Stimulated activated CD4-positive, alpha-beta T cell treated with anti-CD3 and anti-CD28 coated beads, Interleukin-4, amount 100 ng/mL, for 24 hours (primary cell): ENCODE measurements around the gene ZNF341.
"Not testable (repeated sequence)": the region's sequence is repeated elsewhere in the genome, so short reads cannot be mapped to it uniquely, and the experiment has no call there.

ENCODE experiments used
- DNase-seq: peaks from one replicate; pipeline ENCODE4 v3.0.0-alpha.2; 2020

Gene ZNF341

DNA sequence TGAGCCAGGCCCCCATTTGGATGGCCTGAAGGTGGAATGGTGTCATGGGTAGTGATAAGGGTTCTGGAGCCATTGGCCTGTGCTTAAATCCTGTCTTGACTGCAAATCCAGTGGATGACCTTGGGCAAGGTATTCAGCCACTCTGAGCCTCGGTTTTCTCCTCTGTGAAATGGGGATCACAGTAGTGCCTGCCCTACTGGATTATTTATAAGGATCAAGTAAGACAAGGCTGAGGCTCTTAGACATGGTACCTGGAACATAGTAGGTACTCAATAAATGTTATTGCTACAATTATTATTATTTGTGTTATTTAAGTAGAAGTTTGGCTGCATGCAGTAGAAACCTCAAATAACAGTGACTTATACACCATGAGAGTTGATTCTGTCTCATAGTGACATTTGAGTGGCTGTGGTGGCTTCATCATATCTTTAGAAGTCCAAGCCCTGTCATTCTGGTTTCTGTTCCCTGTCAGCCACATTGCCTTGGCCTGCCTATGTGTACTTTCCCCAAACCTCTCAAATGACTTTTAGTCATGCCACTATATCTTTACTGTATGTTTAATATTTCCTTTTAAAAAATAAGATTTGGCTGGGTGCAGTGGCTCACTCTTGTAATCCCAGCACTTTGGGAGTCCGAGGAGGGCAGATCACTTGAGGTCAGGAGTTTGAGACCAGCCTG lies 41.8 kb downstream of the ZNF341 start:
- no peak for DNase-seq

DNA sequence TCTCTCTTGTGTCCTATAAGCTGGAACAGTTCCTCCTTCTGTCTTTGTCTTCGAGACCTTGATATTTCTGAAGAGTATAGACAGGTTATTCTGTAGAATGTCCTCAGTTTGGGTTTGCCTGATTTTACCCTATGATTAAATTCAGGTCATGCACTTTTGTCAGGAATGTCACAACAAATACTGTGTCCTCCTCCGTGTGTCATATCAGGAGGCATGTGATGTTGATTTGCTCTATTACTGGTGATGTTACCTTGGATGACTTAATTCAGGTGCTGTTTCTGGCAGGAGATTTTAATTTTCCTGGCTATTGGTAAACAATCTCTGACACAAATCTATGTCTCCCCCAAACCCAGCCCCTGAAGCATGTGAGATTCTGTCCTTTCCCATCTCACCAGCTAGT lies 46.0 kb downstream of the ZNF341 start:
- DNase-seq: no peak

DNA sequence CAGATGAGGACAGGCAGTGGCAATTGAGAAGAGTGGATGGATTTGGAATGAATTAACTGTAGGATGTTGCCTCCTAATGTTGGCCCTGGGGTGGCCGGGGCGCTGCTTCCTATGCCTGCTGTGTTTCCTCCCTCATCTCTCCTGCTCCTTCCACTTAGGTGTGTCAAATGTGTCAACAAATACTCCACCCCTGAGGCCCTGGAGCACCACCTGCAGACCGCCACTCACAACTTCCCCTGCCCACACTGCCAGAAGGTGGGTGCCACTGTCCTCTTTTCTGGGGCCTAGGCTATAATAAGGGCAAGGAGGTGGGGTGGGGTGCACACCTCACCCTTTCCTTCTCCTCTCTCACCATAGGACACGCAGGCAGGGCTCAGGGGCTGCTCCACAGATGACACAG lies 49.3 kb downstream of the ZNF341 start:
- no peak for DNase-seq

DNA sequence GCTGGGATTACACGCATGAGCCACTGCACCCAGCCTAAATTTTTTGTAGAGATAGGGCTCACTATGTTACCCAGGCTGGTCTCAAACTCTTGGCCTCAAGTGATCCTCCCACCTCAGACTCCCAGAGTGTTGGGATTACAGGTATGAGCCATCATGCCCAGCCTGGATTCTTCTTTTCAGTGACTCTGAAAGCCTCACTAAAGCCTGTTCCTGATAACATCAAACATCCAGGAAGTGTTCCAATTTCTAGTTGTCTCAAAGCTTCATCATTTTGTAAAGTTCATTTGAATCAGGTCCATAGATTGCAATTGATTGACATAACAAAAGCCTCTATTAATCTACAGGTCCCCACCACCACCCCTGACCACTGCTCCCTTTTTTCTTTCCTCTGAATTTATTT lies 50.1 kb downstream of the ZNF341 start:
- DNase-seq: no peak

DNA sequence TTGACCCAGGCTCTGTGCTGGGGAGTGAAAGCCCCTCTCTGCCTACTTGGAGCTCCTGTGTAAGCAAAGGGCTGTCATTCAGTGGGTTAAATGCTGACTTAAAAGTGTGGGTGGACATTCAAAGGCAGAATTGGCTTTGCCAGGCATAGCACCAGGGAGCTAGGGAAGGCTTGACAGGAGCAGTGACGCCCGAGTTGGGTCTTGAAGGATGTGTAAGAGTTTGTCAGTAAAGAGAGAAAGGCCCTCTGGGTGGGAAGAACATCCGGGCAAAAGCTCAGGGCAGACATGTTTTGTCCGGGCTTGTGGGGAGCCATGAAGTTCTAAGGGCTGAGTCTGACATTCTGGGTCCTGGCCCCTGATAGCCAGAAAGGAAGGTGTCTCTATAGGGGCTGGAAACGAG lies 51.5 kb downstream of the ZNF341 start:
- no peak for DNase-seq

DNA sequence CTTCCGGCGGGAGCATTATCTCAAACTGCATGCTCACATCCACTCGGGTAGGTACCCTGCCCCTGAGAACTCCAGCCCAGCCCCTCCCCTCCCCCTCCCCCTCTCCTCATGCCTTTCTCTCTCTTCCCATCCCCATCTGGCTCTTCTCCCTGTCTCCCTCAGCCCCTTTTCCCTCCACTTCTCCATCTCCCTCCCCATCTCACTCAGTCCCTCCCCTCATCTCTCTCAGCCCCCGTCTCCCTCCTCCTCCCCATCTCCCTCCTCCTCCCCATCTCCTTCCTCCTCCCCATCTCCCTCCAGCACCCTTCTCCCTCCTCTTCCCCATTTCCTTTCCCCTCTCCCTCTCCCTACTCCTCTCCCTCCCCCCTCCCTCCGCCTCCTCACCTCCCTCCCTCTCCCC lies 52.0 kb downstream of the ZNF341 start:
- DNase-seq: no peak

DNA sequence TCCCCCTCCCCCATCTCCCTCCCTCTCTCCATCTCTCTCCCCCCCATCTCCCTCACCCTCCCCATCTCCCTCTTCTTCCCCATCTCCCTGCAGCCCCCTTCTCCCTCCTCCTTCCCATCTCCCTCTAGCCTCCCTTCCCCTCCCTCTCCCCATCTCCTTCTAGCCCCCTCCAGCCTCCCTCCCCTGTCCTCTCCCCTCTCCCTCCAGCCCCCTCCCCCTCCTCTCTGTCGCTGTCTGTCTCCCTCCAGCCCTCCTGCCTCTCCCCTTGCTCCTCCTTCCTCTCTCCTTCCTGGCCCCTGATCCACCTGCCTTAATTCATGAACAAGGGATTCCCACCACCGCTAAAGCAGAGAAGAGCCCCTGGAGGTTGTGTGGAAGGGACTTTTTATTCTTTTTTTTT lies 52.4 kb downstream of the ZNF341 start:
- no peak for DNase-seq

DNA sequence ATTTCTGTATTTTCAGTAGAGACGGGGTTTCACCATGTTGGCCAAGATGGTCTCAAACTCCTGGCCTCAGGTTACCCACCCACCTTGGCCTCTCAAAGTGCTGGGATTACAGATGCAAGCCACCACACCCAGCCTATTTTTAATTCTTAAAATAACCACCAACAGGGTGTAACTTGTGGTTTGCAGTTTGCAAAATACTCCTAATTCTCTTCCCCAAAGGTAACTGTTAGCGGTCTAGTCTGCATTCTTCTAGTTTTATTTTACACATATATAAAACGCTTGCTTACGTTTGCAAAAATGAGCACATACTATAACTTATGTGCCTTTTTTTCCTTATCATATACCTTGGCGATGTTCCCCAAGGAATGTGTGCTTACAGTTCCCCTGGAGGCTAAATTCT lies 53.7 kb downstream of the ZNF341 start:
- no peak for DNase-seq

DNA sequence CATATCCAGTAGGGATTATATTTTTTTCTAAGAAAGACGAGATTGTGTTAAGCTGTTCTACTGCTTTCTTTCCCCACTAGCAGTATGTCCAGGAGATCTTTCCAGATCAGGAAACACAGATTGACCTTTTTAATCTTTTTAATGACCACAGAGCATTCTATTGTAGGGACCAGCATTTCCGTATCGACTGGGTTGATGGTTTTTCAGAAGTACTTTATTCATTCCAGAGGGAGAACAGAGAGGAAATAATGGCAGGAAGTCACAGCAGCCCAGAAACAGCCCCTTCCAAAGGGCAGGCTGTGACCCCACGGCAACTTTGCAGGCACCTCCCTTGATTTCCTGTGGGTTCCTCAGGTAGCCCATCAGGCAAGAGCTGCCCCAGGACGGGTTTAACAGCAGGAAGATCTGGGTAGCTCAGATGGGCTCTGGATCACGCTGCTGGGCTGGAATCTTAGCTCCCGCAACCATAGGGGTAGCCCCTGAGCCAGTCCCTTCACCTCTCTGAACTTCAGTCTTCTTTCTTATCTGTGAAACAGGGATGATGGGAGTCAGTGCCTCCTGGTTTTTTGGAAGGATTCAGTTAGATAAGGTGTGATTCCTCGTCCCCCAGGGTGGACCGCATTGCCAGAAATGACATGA lies 55.6 kb downstream of the ZNF341 start:
- no peak for DNase-seq

DNA sequence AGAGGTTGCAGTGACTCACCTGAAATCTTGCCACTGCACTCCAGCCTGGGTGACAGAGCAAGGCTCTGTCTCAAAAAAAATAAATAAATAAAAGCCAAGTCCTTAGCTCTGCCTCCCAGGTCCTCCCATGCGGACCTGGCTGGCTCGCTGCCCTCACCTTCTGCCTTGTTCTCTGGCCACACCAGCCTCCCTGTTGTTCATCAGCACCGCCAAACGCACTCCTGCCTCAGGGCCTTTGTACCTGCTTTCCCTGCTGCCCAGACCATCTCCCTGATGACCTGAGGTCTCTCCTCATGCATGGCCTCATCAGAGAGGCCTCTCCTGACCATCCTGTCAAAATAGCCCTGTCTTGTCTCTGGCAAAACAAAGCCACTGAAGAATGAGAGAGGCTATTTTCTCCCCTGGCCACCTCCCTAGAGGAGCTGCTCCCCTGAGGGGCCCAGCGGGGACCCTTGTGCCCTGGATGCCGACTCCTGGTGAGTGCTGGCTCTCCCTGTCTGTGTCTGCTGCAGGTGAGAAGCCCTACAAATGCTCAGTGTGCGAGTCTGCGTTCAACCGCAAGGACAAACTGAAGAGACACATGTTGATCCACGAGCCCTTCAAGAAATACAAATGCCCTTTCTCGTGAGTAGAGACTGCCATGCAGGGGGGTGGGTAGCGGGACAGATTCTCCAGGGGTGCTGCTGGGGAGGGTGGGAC lies 56.7 kb downstream of the ZNF341 start:
- DNase-seq: no peak

DNA sequence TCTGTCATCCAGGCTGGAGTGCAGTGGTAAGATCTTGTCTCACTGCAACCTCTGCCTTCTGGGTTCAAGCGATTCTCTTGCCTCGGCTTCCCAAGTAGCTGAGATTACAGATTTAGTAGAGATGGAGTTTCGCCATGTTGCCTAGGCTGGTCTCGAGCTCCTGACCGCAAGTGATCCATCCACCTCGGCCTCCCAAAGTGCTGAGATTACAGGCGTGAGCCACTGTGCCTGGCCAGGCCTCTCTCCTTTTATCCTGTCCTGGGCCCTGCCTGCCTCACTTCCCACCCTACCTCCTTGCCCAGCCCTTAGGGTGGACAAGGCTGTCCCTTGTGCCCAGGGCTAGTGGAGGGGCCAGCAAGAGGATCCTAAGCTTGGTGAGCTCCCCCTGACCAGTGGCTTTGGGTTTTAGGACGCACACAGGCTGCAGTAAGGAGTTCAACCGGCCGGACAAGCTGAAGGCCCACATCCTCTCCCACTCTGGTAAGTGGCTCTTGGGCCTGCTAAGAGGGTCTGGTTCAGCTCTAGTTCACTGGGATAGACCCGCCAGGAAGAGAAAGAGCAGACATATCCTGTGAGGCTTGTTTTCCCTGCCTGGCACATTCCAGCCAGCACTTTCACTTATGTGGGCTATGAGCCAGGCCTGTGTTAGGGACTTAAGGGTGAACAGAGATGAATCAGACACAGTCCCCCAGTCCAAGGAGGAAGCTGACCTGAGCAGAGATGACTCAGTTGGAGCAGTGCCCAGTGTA lies 57.5 kb downstream of the ZNF341 start:
- no peak for DNase-seq

DNA sequence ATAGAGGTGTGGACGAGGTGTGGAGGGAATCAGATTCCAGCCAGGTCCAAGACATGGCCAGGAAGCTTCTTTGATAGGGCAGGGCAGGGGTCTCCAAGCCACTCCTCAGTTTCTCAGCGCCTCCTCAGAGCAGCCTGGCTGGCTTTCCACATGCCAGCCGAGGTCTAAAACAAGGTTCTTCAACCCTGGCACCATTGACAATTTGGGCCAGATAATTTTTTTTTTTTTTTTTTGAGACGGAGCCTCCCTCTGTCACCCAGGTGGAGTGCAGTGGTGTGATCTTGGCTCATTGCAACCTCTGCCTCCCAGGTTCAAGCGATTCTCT lies 58.0 kb downstream of the ZNF341 start:
- no peak for DNase-seq

DNA sequence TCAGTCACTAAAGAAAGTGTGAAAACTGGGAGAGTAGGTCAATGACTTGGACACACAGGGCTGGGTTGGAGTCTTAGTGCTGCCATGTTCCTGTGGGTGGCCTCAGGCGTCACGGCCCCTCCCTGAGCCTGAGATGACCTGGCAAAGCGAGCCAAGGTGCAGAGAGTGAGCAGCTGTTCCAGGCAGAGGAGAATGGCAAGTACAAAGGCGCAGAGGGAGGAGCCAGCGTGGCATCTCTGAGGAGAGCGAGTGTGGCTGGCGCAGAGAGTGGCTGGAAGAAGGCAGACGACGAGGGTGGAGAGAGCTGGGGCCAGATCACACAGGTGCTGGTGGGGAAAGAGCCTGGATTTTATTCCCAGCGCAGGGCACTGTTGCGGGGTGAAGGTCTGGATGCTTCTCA lies 58.8 kb downstream of the ZNF341 start:
- no peak for DNase-seq

DNA sequence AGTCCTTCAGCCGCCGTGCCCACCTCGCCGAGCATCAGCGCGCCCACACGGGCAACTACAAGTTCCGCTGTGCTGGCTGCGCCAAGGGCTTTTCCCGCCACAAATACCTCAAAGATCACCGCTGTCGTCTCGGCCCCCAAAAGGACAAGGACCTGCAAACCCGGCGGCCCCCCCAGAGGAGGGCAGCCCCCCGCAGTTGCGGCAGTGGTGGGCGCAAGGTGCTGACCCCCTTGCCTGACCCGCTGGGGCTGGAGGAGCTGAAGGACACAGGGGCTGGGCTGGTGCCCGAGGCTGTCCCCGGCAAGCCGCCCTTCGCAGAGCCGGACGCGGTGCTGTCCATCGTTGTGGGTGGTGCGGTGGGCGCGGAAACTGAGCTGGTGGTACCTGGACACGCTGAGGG lies 59.2 kb downstream of the ZNF341 start:
- no peak for DNase-seq

DNA sequence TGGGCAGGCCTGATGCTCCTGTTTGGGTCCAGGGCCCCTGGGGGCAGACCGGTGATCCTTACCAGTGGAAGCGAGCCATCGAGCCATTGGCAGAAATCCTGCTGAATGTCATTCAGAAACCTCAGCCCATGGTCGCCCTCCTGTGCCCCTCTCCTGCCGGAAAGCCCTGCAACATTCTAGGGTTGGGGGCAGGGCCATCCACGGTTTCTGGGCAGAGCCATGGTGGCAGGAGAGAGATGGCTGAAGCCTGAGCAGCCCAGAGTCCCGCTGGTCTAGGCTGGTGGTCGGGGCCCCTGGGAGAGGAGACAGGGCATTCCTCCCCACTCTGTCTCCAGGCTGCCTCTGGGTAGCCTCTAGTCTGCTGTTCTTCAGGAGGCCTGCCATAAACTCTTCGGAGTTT lies 59.7 kb downstream of the ZNF341 start:
- DNase-seq: no peak

DNA sequence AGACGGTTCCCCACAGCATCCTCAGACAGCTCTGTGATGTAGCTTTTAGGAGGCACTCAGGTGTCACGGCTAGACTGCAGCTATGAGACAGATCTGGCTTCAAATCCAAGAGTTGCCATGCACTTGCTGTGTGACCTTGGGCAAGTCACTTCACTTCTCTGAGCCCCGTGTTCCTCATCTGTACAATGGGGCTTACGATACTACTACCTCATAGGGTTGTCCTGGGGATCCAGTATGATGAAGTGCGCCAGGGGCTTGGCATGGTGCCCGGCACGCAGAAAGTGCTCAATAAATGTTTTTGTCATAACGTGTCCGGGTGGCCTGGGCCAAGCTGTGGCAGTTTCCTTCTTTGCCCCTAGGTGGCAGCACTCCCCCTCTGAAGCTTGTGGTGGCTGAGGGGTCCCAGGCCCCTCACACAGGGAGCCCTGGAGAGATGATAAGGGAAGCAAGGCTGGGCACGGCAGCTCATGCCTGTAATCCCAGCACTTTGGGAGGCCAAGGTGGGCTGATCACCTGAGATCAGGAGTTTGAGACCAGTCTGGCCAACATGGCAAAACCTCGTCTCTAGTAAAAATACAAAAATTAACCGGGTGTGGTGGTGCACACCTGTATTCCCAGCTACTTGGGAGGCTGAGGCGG lies 60.3 kb downstream of the ZNF341 start:
- peak; percentile 58 for DNase-seq

DNA sequence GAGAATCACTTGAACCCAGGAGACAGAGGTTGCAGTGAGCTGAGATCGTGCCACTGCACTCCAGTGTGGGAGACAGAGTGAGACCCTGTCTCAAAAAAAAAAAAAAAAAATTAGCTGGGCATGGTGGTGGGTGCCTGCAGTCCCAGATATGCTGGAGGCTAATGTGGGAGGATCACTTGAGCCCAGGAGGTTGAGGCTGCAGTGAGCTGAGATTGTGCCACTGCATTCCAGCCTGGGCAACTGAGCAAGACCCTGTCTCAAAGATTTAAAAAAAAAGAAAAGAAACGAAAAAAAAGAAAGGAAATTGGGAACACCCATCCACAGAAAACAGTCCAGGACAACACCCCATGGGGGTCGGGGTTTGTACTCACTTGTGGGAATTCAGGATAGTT lies 60.8 kb downstream of the ZNF341 start:
- not testable (repeated sequence) for DNase-seq

DNA sequence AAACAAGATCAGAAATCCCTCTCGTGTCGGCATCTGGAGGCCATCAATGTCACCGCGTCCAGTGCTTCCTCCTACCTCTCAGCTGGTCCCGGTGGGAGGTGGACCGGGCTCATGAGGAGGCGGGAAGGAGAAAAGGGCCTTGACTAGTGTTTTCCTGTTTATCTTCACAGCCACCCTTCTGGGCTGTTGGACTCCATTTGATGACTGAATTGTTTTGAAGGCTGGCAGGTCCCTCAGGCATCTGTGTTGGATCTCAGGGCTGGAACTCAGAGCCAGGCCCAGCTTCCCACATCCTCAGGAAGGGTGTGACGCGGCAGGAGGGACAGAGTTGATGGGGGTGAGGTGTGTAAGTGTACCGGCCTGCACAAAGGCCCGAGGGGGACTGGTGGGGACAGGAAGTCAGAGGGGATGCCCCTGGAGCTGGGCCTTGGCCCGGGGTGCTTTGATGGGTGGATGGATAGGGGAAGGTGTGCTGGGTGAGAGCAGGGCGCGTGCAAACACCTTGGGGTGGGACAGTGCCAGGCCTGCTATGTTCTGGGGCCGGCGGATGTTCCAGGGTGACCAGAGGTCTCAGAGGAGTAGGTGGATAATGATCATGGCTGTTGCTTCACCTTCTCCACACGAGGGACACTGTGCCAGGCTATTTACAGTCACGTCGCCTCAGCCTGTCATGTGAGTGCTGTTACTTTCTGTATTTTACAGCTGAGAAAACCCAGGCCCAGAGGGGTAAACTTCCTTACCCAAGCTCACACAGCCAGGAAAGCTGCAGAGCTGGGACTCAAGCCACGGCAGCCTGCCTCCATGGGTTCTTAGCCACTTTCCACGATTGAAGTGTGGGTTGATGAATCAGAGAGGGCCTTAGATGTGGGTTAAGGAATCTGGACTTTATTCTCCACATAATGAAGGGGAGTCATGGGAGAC lies 61.5 kb downstream of the ZNF341 start:
- DNase-seq: no peak

DNA sequence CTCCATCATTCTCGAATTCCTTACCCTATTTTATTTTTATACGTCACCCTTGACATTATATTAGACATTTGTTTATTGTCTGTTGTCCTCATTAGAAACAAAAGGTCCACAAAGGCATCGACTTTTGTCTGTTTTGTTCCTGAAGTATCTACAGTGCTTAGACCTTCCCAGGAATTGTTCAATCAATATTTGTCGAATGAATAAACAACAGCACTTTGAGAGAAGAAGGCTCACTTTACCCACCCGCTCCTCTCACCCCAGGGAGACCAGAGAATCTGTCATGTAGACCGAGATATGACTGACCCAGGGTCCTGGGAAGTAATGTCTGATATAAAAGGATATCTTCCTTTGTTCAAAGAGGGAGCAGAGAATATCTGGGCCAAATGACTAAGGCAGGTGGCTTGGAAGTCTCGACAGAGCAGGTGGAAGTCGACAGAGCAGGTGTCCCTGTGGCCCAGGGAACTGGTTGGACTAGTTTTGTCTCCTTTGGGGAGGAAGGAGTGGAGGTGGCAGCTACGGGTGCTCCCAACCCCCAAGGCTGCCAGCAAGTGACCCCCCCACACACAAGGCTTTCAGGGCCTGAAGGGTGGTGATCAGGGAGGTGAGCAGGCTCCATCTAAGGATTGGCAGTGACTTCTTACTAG lies 64.6 kb downstream of the ZNF341 start:
- no peak for DNase-seq

DNA sequence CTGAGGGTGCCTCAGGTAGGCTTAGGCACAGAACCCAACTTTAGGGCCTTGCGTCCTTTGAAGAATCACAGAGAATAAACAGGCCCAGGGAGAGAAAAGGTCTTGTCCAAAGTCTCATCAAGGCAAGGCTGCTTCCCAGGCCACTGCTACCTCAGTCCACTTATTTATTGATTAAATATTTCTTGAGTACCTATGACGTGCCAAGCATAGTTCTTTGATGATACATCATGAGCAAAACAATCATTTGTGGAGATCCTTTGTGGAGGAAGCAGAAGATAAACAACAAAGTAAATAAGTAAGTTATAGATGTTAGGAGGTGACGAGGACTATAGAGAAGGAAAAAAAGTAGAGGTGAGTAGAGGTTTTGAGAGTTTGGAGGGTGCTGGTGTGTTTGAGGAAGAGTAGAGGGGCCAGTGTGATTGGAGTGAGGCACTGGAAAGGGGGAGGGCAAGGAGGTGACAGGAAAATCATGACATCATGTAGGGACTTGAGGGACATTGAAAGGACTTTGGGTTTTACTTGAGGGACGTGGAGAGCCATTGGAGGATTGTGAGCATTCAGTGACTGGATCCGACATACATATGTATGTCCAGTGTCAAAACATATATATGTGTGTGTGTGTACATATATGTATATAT lies 65.2 kb downstream of the ZNF341 start:
- no peak for DNase-seq

DNA sequence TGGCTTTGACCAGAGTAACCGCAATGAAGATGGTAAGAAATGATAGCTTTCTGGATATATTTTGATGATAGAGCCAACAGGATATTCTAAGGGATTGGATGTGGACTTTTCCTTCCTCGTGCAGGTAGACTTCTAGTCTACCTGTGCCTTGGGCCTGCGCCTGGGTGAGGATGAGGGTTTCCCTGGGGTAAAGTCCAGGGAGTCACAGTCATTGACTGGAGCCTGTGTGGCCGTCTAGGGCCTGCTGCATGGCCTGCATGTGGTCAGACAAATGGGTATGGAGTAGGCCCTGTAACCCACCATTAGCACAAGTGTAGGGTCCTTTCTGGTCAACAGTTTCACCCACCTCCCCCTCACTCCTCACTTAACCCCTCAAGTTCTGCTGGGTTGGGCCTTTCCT lies 66.6 kb downstream of the ZNF341 start:
- no peak for DNase-seq
